ENCODE measurements around the gene TSPOAP1. TPM values are rescaled to one million over a fixed set of nuclear protein-coding genes. Genes with fewer than 3 reads are reported as not detected.

TSPOAP1 gene
- total and polyA plus RNA-seq, 2 experiments from 2014 or later: 15.4 to 19.0 TPM

- H3K79me2 ChIP-seq: no peaks in the 10 kb centered on the region
- peak; percentile 1 for DNase-seq (ENCODE audit: low spot score)
- H3K4me3 ChIP-seq: no peak overlapping the region
- TF ChIP-seq CTCF (IDR thresholded peaks at IDR 0.05; ENCODE audit: poor library complexity): no peak
- TF ChIP-seq EZH2phosphoT487 (IDR thresholded peaks at IDR 0.05; ENCODE audit: low read depth, severe bottlenecking, unreplicated experiment): no peak
- no peak for TF ChIP-seq EZH2 (IDR thresholded peaks at IDR 0.05; ENCODE audit: borderline replicate concordance)
- no peaks in the 10 kb centered on the region for H4K20me1 ChIP-seq (ENCODE audit: insufficient read depth, poor library complexity, severe bottlenecking)
- no peak overlapping the region for H3K27ac ChIP-seq
- 84% methylated on average over 7 of the region's 7 CpGs for WGBS (ENCODE audit: low lambda C conversion rate, missing lambda C conversion rate)
- no peaks in the 10 kb centered on the region for H3K27me3 ChIP-seq
- no peaks in the 10 kb centered on the region for H3K36me3 ChIP-seq (replicated peaks; ENCODE audit: insufficient read depth, low read depth)
- H3K4me1 ChIP-seq (ENCODE audit: insufficient read depth): no peaks in the 10 kb centered on the region
- H3K9me2 ChIP-seq (replicated peaks; ENCODE audit: insufficient read depth): no peaks in the 10 kb centered on the region
- H2AFZ ChIP-seq: no peak overlapping the region
- H3K9me3 ChIP-seq (ENCODE audit: low read depth): no peaks in the 10 kb centered on the region
- no peak overlapping the region for H3K4me2 ChIP-seq
Observed at GRCh38 chr17:58313815-58314705, 14.5 kb downstream of the TSPOAP1 start.

DNA sequence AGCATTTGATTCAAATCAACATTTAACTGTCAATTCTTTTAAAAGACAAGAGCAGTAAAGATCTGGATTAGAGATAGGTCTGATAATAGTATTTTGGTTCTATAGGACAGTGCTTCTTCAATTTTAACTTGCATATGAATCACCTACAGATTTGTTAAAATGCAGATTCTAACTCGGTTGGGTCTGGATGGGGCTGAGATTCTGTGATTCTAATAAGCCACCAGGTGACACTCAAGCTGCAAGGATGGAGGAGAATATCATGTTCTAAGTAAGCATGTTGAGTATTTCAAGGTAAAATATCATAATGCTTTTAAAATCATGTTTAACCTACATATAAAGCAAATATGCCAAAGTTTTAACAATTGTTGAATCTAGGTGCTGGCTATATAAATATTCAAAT is 15.8 kb downstream of the TSPOAP1 start:
- Histone ChIP-seq H3K27me3 (no peaks in the 10 kb centered on the region), H4K20me1 (ENCODE audit: insufficient read depth, poor library complexity, severe bottlenecking) (no peaks in the 10 kb centered on the region), H3K36me3 (replicated peaks; ENCODE audit: insufficient read depth, low read depth) (no peaks in the 10 kb centered on the region), H3K27ac (no peak overlapping the region), H3K4me2 (no peak overlapping the region), H3K9me3 (ENCODE audit: low read depth) (no peaks in the 10 kb centered on the region), H3K9me2 (replicated peaks; ENCODE audit: insufficient read depth) (no peaks in the 10 kb centered on the region), H3K4me3 (no peak overlapping the region), H2AFZ (no peak overlapping the region), H3K4me1 (ENCODE audit: insufficient read depth) (no peaks in the 10 kb centered on the region), H3K79me2 (no peaks in the 10 kb centered on the region)
- WGBS (ENCODE audit: low lambda C conversion rate, missing lambda C conversion rate): 48% methylated on average over 1 of the region's 1 CpG
- TF ChIP-seq EZH2phosphoT487 (IDR thresholded peaks at IDR 0.05; ENCODE audit: low read depth, severe bottlenecking, unreplicated experiment): no peak
- TF ChIP-seq EZH2 (IDR thresholded peaks at IDR 0.05; ENCODE audit: borderline replicate concordance): no peak
- TF ChIP-seq CTCF (IDR thresholded peaks at IDR 0.05; ENCODE audit: poor library complexity): no peak
- DNase-seq (ENCODE audit: low spot score): peak; percentile 2

- H3K9me3 ChIP-seq (ENCODE audit: low read depth): no peaks in the 10 kb centered on the region
- WGBS (ENCODE audit: low lambda C conversion rate, missing lambda C conversion rate): 91% methylated on average over 23 of the region's 23 CpGs
- H3K9me2 ChIP-seq (replicated peaks; ENCODE audit: insufficient read depth): no peaks in the 10 kb centered on the region
- no peaks in the 10 kb centered on the region for H3K36me3 ChIP-seq (replicated peaks; ENCODE audit: insufficient read depth, low read depth)
- DNase-seq (ENCODE audit: low spot score): no peak
- H4K20me1 ChIP-seq (ENCODE audit: insufficient read depth, poor library complexity, severe bottlenecking): no peaks in the 10 kb centered on the region
- no peaks in the 10 kb centered on the region for H3K27me3 ChIP-seq
- TF ChIP-seq EZH2phosphoT487 (IDR thresholded peaks at IDR 0.05; ENCODE audit: low read depth, severe bottlenecking, unreplicated experiment): no peak
- no peak overlapping the region for H3K27ac ChIP-seq
- H2AFZ ChIP-seq: no peak overlapping the region
- no peak overlapping the region for H3K4me3 ChIP-seq
- no peaks in the 10 kb centered on the region for H3K4me1 ChIP-seq (ENCODE audit: insufficient read depth)
- H3K79me2 ChIP-seq: no peaks in the 10 kb centered on the region
- no peak overlapping the region for H3K4me2 ChIP-seq
Observed at GRCh38 chr17:58312021-58312630, 16.5 kb downstream of the TSPOAP1 start.

DNA sequence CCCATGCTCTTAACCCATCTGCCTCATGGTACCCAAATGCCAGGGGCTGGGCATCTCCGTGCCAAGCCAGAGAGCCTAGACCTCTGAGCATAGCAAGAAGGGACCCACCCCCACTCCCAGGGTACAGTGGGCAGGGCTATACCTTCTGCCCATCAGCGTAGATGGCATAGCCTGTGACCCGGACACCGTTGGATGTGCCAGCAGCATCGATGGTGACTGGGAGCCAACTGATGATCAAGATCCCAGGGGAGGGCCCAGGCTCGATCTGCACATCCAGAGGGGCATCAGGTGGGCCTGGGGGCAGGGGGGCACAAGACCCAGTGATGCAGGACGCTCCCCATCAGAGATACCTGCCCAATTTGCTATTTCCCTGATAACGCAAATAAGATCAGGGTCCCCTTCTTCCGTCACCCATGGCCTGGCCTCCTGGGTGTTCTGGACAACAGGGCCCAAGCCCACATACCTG is 17.1 kb downstream of the TSPOAP1 start:
- Histone ChIP-seq H3K4me1 (ENCODE audit: insufficient read depth) (no peaks in the 10 kb centered on the region), H3K27me3 (no peaks in the 10 kb centered on the region), H3K79me2 (no peaks in the 10 kb centered on the region), H3K4me3 (no peak overlapping the region), H3K9me3 (ENCODE audit: low read depth) (no peaks in the 10 kb centered on the region), H2AFZ (no peak overlapping the region), H3K36me3 (replicated peaks; ENCODE audit: insufficient read depth, low read depth) (no peaks in the 10 kb centered on the region), H3K9me2 (replicated peaks; ENCODE audit: insufficient read depth) (no peaks in the 10 kb centered on the region), H4K20me1 (ENCODE audit: insufficient read depth, poor library complexity, severe bottlenecking) (no peaks in the 10 kb centered on the region), H3K27ac (no peak overlapping the region), H3K4me2 (no peak overlapping the region)
- no peak for DNase-seq (ENCODE audit: low spot score)
- TF ChIP-seq EZH2 (IDR thresholded peaks at IDR 0.05; ENCODE audit: borderline replicate concordance) (no peak), EZH2phosphoT487 (IDR thresholded peaks at IDR 0.05; ENCODE audit: low read depth, severe bottlenecking, unreplicated experiment) (no peak), CTCF (IDR thresholded peaks at IDR 0.05; ENCODE audit: poor library complexity) (no peak)
- WGBS (ENCODE audit: low lambda C conversion rate, missing lambda C conversion rate): 97% methylated on average over 9 of the region's 9 CpGs

All from hepatocyte (in vitro differentiated cells).